ENCODE results near the gene ADAMTSL3. TPM values are rescaled to one million over a fixed set of nuclear protein-coding genes. Genes with fewer than 3 reads are reported as not detected.

Gene ADAMTSL3
- total and polyA plus RNA-seq, 2 of the 8 experiments (the other 6 are each of a cell fraction or from before 2014, with no cell fraction given), result 0.35 to 1.4 TPM

GRCh38 chr15:84046064-84046637, 392.2 kb downstream of the ADAMTSL3 start:
- Histone ChIP-seq H3K36me3 (ENCODE audit: control insufficient read depth in 2 of 4, insufficient read depth in 4 of 4, low read length in 3 of 4) (no peaks in the 10 kb centered on the region), H4K91ac (replicated peaks; ENCODE audit: insufficient read length, low read length) (no peak overlapping the region), H3K4me2 (ENCODE audit: insufficient read depth in 1 of 2, low read depth in 2 of 2, low read length in 2 of 2) (no peak overlapping the region), H3K14ac (ENCODE audit: insufficient read length) (no peak overlapping the region), H3K9me3 (ENCODE audit: insufficient read depth in 2 of 2, low read depth in 1 of 2, low read length in 1 of 2) (peaks cover 0 to 3% of the 10 kb centered on the region in 2 experiments; a peak in 1 of 4 replicates), H3K23me2 (ENCODE audit: low read depth, low read length) (no peaks in the 10 kb centered on the region), H3K56ac (replicated peaks; ENCODE audit: insufficient read length, low read depth, low read length) (no peak overlapping the region), H2AFZ (ENCODE audit: low read length) (no peak overlapping the region), H4K8ac (ENCODE audit: extremely low read depth, insufficient read depth, low read length) (no peak overlapping the region), H4K20me1 (replicated peaks in 1 of 2; ENCODE audit: control insufficient read depth in 1 of 2, insufficient read depth in 2 of 2, low read length in 2 of 2) (no peaks in the 10 kb centered on the region), H2BK20ac (ENCODE audit: low read length) (no peak overlapping the region), H3K4ac (replicated peaks; ENCODE audit: insufficient read length, low read depth, low read length) (no peak overlapping the region), H2BK5ac (ENCODE audit: low read depth, low read length) (no peak overlapping the region), H2BK15ac (ENCODE audit: low read length) (no peak overlapping the region), H3K18ac (ENCODE audit: extremely low read depth, low read length) (no peak overlapping the region), H3K23ac (ENCODE audit: insufficient read length) (no peak overlapping the region), H3K4me1 (replicated peaks in 1 of 4; ENCODE audit: control insufficient read depth in 3 of 4, insufficient read depth in 4 of 4, low read length in 3 of 4) (no peaks in the 10 kb centered on the region), H3K9ac (replicated peaks in 1 of 4; ENCODE audit: extremely low read depth in 1 of 4, low read depth in 3 of 4, low read length in 3 of 4) (no peak overlapping the region), H3K79me1 (ENCODE audit: low read depth, low read length) (no peaks in the 10 kb centered on the region), H2AK5ac (ENCODE audit: low read depth, low read length) (no peak overlapping the region), H4K5ac (ENCODE audit: insufficient read length, low read depth, low read length) (no peak overlapping the region), H2BK12ac (ENCODE audit: low read depth, low read length) (no peak overlapping the region), H3K79me2 (ENCODE audit: control insufficient read depth in 1 of 2, insufficient read depth in 2 of 2, low read length in 2 of 2) (no peaks in the 10 kb centered on the region), H3K27me3 (replicated peaks in 1 of 4; ENCODE audit: control insufficient read depth in 3 of 4, extremely low read depth in 1 of 4, insufficient read depth in 3 of 4, low read length in 3 of 4) (no peaks in the 10 kb centered on the region), H3K27ac (ENCODE audit: low read depth, low read length) (no peak overlapping the region), H2BK120ac (replicated peaks; ENCODE audit: low read depth, low read length) (no peak overlapping the region), H3K4me3 (ENCODE audit: extremely low read depth in 1 of 4, insufficient read depth in 2 of 4, low read depth in 3 of 4, low read length in 4 of 4) (no peak overlapping the region)
- DNase-seq (ENCODE audit: low read depth in 1 of 2, low spot score in 2 of 2), result no peak
- no peak for FAIRE-seq
- POLR2A ChIA-PET (ENCODE audit: partially characterized antibody), result no interaction called here
- 81% methylated on average over 4 of the region's 4 CpGs; no CpG with 5 or more reads in 1 of the 2 experiments for WGBS, 2 experiments (ENCODE audit: extremely low coverage in 1 of 2, insufficient coverage in 1 of 2, insufficient read length in 1 of 2, insufficient replicate concordance in 2 of 2, low coverage in 1 of 2, low lambda C conversion rate in 2 of 2, missing lambda C conversion rate in 1 of 2)
- CTCF ChIA-PET (ENCODE audit: partially characterized antibody), result interaction anchor here (1.7 kb wide), 1 partner anchor 11 kb away, joined by 5 read pairs; no protein-coding TSS in a partner anchor
- TF ChIP-seq TEAD4 (IDR thresholded peaks at IDR 0.05; ENCODE audit: low read depth, low read length) (no peak), RBBP5 (IDR thresholded peaks at IDR 0.05; ENCODE audit: borderline replicate concordance, low read depth, low read length) (no peak), GTF2F1 (IDR thresholded peaks at IDR 0.05; ENCODE audit: borderline replicate concordance, low read depth, low read length) (no peak), ASH2L (IDR thresholded peaks at IDR 0.05; ENCODE audit: low read length) (no peak), TAF7 (optimal IDR thresholded peaks at IDR 0.05; ENCODE audit: borderline replicate concordance, low read depth, low read length) (no peak), SAP30 (IDR thresholded peaks at IDR 0.05; ENCODE audit: insufficient read depth, insufficient replicate concordance, low read length) (no peak), JUND (IDR thresholded peaks at IDR 0.05; ENCODE audit: low read length) (no peak), SRF (IDR thresholded peaks at IDR 0.05; ENCODE audit: low read depth, low read length) (no peak), BCL11A (IDR thresholded peaks at IDR 0.05; ENCODE audit: low read depth in 2 of 2, low read length in 2 of 2) (no peak), POU5F1 (IDR thresholded peaks at IDR 0.05; ENCODE audit: low read depth, low read length) (no peak), E2F6 (IDR thresholded peaks at IDR 0.05) (no peak)
